HepG2 (cell line): ENCODE measurements around the gene PRKCB. TPM values are rescaled to one million over a fixed set of nuclear protein-coding genes. Genes with fewer than 3 reads are reported as not detected.

Source experiments
- ATAC-seq: fragments of 200-7000 bp; cut with Tn5 transposase; 3 replicates; pipeline ENCODE4 v1.9.1; 2020; ENCODE audit warnings: mild to moderate bottlenecking, moderate library complexity
- BruUV-seq: library from RNA; stranded (reverse); fragments of 400-500 nt; replicated peaks from 2 replicates; lab custom pipeline; 2021; lab: Mats Ljungman, UMichigan
- CTCF ChIA-PET: fragments of 300-600 bp; formaldehyde crosslinking; extraction: SDS; loops from one replicate; lab custom pipeline; 2021; ENCODE audit warnings: low total read pairs, inconsistent platforms, low intra/inter-chr PET ratio; lab: Yijun Ruan, JAX
- POLR2A ChIA-PET: fragments of 350-600 bp; sonication (Branson Sonifier 250); formaldehyde crosslinking; loops from one replicate; lab custom pipeline; 2020; ENCODE audit warnings: antibody characterized with exemption, inconsistent platforms; lab: Yijun Ruan, JAX
- DNase-seq: peaks from one replicate; pipeline ENCODE4 v3.0.0-alpha.2; 2015; ENCODE audit warnings: low spot score
- FAIRE-seq: peaks from 3 replicates; lab custom pipeline; 2011; peaks lifted over from hg19 to GRCh38; lab: Jason Lieb, UNC
- H2AFZ ChIP-seq: one replicate; pipeline ENCODE4 v1.6.1; 2011; ENCODE audit warnings: low read length, inconsistent platforms
- H3K27ac ChIP-seq: fragments of 300-600 bp; 3 replicates; pipeline ENCODE4 v1.8.0; 2011; ENCODE audit warnings: mixed run types, mild to moderate bottlenecking, mixed read lengths, low read length, inconsistent platforms; ENCODE audit not compliant: insufficient read depth; ENCODE audit errors: extremely low read length
- H3K27me3 ChIP-seq, 2 experiments: fragments of 200-600 bp in 1 of 2; 2 replicates in 1 of 2; 3 replicates in 1 of 2; pipeline versions ENCODE4 v1.6.0 to v1.8.0; 2011; ENCODE audit warnings: low read length in 2 of 2, mild to moderate bottlenecking in 2 of 2, moderate library complexity in 2 of 2, inconsistent platforms in 1 of 2; ENCODE audit not compliant: insufficient read depth in 2 of 2, control insufficient read depth in 1 of 2
- H3K36me3 ChIP-seq, 2 experiments: fragments of 200-600 bp in 1 of 2; replicated peaks in 1 of 2; 2 replicates in 1 of 2; 3 replicates in 1 of 2; pipeline versions ENCODE4 v1.5.1 to v1.8.0; 2011; ENCODE audit warnings: low read length in 2 of 2, inconsistent platforms in 1 of 2; ENCODE audit not compliant: insufficient read depth in 2 of 2, control insufficient read depth in 1 of 2
- H3K4me1 ChIP-seq: 2 replicates; pipeline ENCODE4 v1.5.1; 2012; ENCODE audit warnings: low read length, inconsistent platforms; ENCODE audit not compliant: insufficient read depth
- H3K4me2 ChIP-seq: 2 replicates; pipeline ENCODE4 v1.6.0; 2011; ENCODE audit warnings: low read depth, low read length, inconsistent platforms
- H3K4me3 ChIP-seq, 3 experiments: fragments of 200-600 bp in 1 of 3; sonication (generic), shearing (Covaris generic) in 1 of 3; replicated peaks in 1 of 3; 2 replicates each; pipeline ENCODE4 v1.5.1; 2011 to 2016; ENCODE audit warnings: low read length in 3 of 3, inconsistent platforms in 2 of 3, low read depth in 2 of 3, mild to moderate bottlenecking in 2 of 3, control low read depth in 1 of 3, mixed read lengths in 1 of 3; ENCODE audit not compliant: insufficient read depth in 1 of 3
- H3K79me2 ChIP-seq: one replicate; pipeline ENCODE4 v1.6.1; 2011; ENCODE audit warnings: low read length, inconsistent platforms; ENCODE audit not compliant: insufficient read depth
- H3K9ac ChIP-seq: 2 replicates; pipeline ENCODE4 v1.6.0; 2011; ENCODE audit warnings: mild to moderate bottlenecking, low read depth, low read length, inconsistent platforms; ENCODE audit not compliant: insufficient read depth
- H3K9me3 ChIP-seq: 2 replicates; pipeline ENCODE4 v1.5.1; 2012; ENCODE audit warnings: mild to moderate bottlenecking, low read length
- H4K20me1 ChIP-seq: 2 replicates; pipeline ENCODE4 v1.6.0; 2011; ENCODE audit warnings: inconsistent platforms, mild to moderate bottlenecking, low read length, moderate library complexity; ENCODE audit not compliant: insufficient read depth
- ATF7 ChIP-seq, 2 experiments: fragments of 450-650 bp in 1 of 2; sonication (generic) in 1 of 2; formaldehyde crosslinking in 1 of 2; IDR thresholded peaks; 2 replicates each; pipeline versions ENCODE4 v1.4.0 to v1.6.1; 2016 to 2020; ENCODE audit warnings: antibody characterized with exemption in 1 of 2, mild to moderate bottlenecking in 1 of 2, missing genetic modification reagents in 1 of 2
- CREB1 ChIP-seq, 2 experiments: fragments of 450-650 bp in 1 of 2; IDR thresholded peaks; 2 replicates each; pipeline ENCODE4 v1.6.1; 2016 to 2017; ENCODE audit warnings: control low read depth in 1 of 2, mild to moderate bottlenecking in 1 of 2, missing compliant biosample characterization in 1 of 2, missing genetic modification characterization in 1 of 2
- FIP1L1 ChIP-seq: fragments of 200-400 bp; formaldehyde crosslinking; IDR thresholded peaks from 2 replicates; pipeline ENCODE4 v1.6.1; 2018; ENCODE audit warnings: low read depth, mild to moderate bottlenecking, low read length, moderate library complexity, borderline replicate concordance; ENCODE audit not compliant: insufficient read depth
- WGBS: methylation state at CpG from one replicate; pipeline ENCODE4 v1.1.6; 2017; ENCODE audit warnings: low lambda C conversion rate; 5-methylcytosine and 5-hydroxymethylcytosine counted together
- in situ Hi-C: cut with HindIII; loops from 2 replicates; pipeline ENCODE4 v1.10.0; 2017; ENCODE audit warnings: low pct_unique_long_range_greater_than_20kb; ENCODE audit not compliant: extremely low pct_ligation_motif_present
- intact Hi-C: fragments of 100-400 bp; cut with micrococcal nuclease; formaldehyde crosslinking; loops from one replicate; pipeline ENCODE4 v1.10.0; 2022; ENCODE audit not compliant: unreplicated experiment
- polyA plus RNA-seq, 8 experiments: library from polyadenylated mRNA; depleted of rRNA in 3 of 8; stranded (reverse) in 7 of 8; unstranded in 1 of 8; fragments of >200 nt; fragmentation: Illumina TruSeq in 4 of 8; extraction: Trizol in 4 of 8; gene quantifications; 2 replicates each; pipeline versions ENCODE4 v1.2.1 to v1.2.3, GENCODE V29; 2011 to 2016; ENCODE audit warnings: low read depth in 4 of 8, missing spikeins in 1 of 8, mixed read lengths in 1 of 8; ENCODE audit not compliant: insufficient read depth in 1 of 8
- total RNA-seq, 5 experiments: library from RNA; depleted of rRNA; stranded (reverse); fragments of >200 nt; fragmentation: Illumina TruSeq; extraction: Trizol; gene quantifications; 2 replicates each; pipeline ENCODE4 v1.2.3, GENCODE V29; 2016; ENCODE audit warnings: low read depth in 1 of 5
- TF ChIP-seq, protein P1 (sequence below): sonication (generic); formaldehyde crosslinking; IDR thresholded peaks from 2 replicates; pipeline ENCODE4 v1.4.0; 2020; ENCODE audit warnings: missing genetic modification reagents

PRKCB gene
- total and polyA plus RNA-seq, 2 of the 13 experiments (the other 11 are each of a cell fraction or from before 2014, with no cell fraction given), result 0.01 TPM; not detected in 1

DNA sequence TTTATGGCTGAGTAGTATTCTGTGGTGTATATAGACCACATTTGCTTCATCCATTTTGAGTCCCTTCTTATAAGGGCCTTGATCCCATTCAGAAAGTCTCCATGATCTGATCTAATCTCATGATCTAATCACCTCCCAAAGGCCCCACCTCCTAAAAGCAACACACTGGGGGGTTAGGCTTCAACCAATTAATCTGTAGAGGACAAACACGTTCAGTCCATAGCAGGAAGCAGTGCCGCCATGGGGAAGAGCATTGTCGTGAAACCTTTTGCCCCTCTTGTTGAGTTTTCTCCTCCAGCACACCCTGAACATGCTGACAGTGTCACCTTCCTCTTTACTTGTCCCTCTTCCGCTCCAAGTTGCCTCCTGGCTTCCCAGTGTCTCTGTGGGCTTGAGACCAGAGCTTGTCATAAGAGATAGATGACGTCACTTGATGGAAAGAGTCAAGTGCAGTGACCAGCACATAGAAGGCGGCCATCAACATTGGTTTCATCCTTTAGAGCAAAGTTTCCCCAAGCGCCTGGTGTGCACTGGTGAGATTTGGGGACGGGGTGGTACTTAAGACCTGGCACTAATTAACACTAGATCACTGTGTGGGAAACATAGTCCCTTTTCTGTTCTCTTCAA lies 74.1 kb downstream of the PRKCB start:
- WGBS, result 23% methylated on average over 8 of the region's 8 CpGs
- intact Hi-C loops, result no loop called here
- Histone ChIP-seq H2AFZ (no peak overlapping the region), H3K4me3 (no peak overlapping the region), H3K4me1 (no peaks in the 10 kb centered on the region)
- ATAC-seq, result no peak
- TF ChIP-seq CREB1 (IDR thresholded peaks at IDR 0.05) (peak; percentile 98), CREB1 (CRISPR knock-in tag; IDR thresholded peaks at IDR 0.05) (no peak), ATF7 (IDR thresholded peaks at IDR 0.05) (peak; percentile 99), ATF7 (CRISPR knock-in tag; IDR thresholded peaks at IDR 0.05) (no peak), FIP1L1 (no peak)
- TF ChIP-seq, protein P1, sequence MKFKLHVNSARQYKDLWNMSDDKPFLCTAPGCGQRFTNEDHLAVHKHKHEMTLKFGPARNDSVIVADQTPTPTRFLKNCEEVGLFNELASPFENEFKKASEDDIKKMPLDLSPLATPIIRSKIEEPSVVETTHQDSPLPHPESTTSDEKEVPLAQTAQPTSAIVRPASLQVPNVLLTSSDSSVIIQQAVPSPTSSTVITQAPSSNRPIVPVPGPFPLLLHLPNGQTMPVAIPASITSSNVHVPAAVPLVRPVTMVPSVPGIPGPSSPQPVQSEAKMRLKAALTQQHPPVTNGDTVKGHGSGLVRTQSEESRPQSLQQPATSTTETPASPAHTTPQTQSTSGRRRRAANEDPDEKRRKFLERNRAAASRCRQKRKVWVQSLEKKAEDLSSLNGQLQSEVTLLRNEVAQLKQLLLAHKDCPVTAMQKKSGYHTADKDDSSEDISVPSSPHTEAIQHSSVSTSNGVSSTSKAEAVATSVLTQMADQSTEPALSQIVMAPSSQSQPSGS (CRISPR knock-in tag), result no peak
- TF ChIP-seq, all 625 proteins: peak for 2
- Histone ChIP-seq H3K9me3 (no peaks in the 10 kb centered on the region), H4K20me1 (no peaks in the 10 kb centered on the region), H3K27me3 (peaks cover 2 to 9% of the 10 kb centered on the region in 2 experiments; a peak in 1 of 5 replicates), H3K9ac (no peak overlapping the region), H3K4me2 (no peak overlapping the region), H3K27ac (no peak overlapping the region), H3K36me3 (no peaks in the 10 kb centered on the region), H3K79me2 (no peaks in the 10 kb centered on the region)
- FAIRE-seq (no peak), DNase-seq (no peak)
- in situ Hi-C loops, result loop anchor here (10.0 kb wide), 1 partner anchor 245 kb away; no protein-coding TSS in a partner anchor
- CTCF ChIA-PET, result no interaction called here
- POLR2A ChIA-PET, result no interaction called here
- BruUV-seq, result no TSS peak
